GM21717 (cell line): ENCODE data around the gene TEKT2.

ENCODE experiments used
- ATAC-seq: cut with Tn5 transposase; IDR thresholded peaks from one replicate; pipeline ENCODE4 v1.9.1; 2021; ENCODE audit warnings: mild to moderate bottlenecking, moderate library complexity; ENCODE audit not compliant: unreplicated experiment

Gene TEKT2

GRCh38 chr1:36099681-36100341 is 15.9 kb downstream of the TEKT2 start:
- ATAC-seq, result no peak

GRCh38 chr1:36100376-36100775 is 16.5 kb downstream of the TEKT2 start:
- ATAC-seq, result no peak

GRCh38 chr1:36101546-36101945 is 17.7 kb downstream of the TEKT2 start:
- no peak for ATAC-seq

- ATAC-seq, result no peak
Observed at GRCh38 chr1:36106269-36106668, 22.4 kb downstream of the TEKT2 start.

- ATAC-seq, result no peak
Observed at GRCh38 chr1:36107394-36107793, 23.5 kb downstream of the TEKT2 start.

GRCh38 chr1:36108314-36108713 is 24.4 kb downstream of the TEKT2 start:
- ATAC-seq, result no peak

GRCh38 chr1:36109041-36109679 is 25.3 kb downstream of the TEKT2 start:
- ATAC-seq, result no peak

GRCh38 chr1:36111151-36111550 is 27.3 kb downstream of the TEKT2 start:
- no peak for ATAC-seq

GRCh38 chr1:36112823-36113222 is 28.9 kb downstream of the TEKT2 start:
- no peak for ATAC-seq

GRCh38 chr1:36114371-36114770 is 30.5 kb downstream of the TEKT2 start:
- ATAC-seq, result no peak

GRCh38 chr1:36115200-36115669 is 31.3 kb downstream of the TEKT2 start:
- ATAC-seq, result no peak

- no peak for ATAC-seq
Observed at GRCh38 chr1:36115931-36116330, 32.0 kb downstream of the TEKT2 start.

GRCh38 chr1:36116901-36117300 is 33.0 kb downstream of the TEKT2 start:
- ATAC-seq, result no peak

GRCh38 chr1:36118447-36119204 is 34.7 kb downstream of the TEKT2 start:
- no peak for ATAC-seq

GRCh38 chr1:36119456-36119855 is 35.6 kb downstream of the TEKT2 start:
- ATAC-seq, result no peak

- ATAC-seq, result no peak
Observed at GRCh38 chr1:36122062-36123030, 38.5 kb downstream of the TEKT2 start.

- ATAC-seq, result no peak
Observed at GRCh38 chr1:36123356-36123755, 39.5 kb downstream of the TEKT2 start.

GRCh38 chr1:36124404-36125128 is 40.7 kb downstream of the TEKT2 start:
- ATAC-seq, result no peak

- ATAC-seq, result no peak
Observed at GRCh38 chr1:36125129-36125991, 41.5 kb downstream of the TEKT2 start, which contains the start of gene COL8A2. Gene COL8A2 (minus strand): TSS chr1:36125222. CDS start chr1:36100242, 24,980 bp downstream.
